Measurements from ENCODE around the gene PARP9.
"Not testable (repeated sequence)": the region's sequence is repeated elsewhere in the genome, so short reads cannot be mapped to it uniquely, and the experiment has no call there.

PARP9 gene

GRCh38 chr3:122572940-122573412 is 8.9 kb upstream of the PARP9 start:
- no peaks in the 10 kb centered on the region for H3K9me3 ChIP-seq (ENCODE audit: insufficient read depth, low read depth, low read length)
- peaks cover 9% of the 10 kb centered on the region for H3K4me1 ChIP-seq (ENCODE audit: insufficient read depth, low read length, poor library complexity, severe bottlenecking)
- H3K9me2 ChIP-seq (replicated peaks; ENCODE audit: low read depth, low read length): no peaks in the 10 kb centered on the region
- no peak overlapping the region for H2AFZ ChIP-seq (ENCODE audit: low read length)
- H3K27me3 ChIP-seq (ENCODE audit: insufficient read depth, low read length, poor library complexity, severe bottlenecking): no peaks in the 10 kb centered on the region
- H3K4me2 ChIP-seq (ENCODE audit: low read depth, low read length, poor library complexity, severe bottlenecking): peak overlapping the region; percentile 57
- H3K36me3 ChIP-seq (ENCODE audit: insufficient read depth, low read length): peaks cover 7% of the 10 kb centered on the region; the same call in 1 of the 2 replicates
- H3K79me2 ChIP-seq (ENCODE audit: insufficient read depth, low read length): no peaks in the 10 kb centered on the region
- H3K9ac ChIP-seq (ENCODE audit: low read depth, low read length, poor library complexity, severe bottlenecking): no peak overlapping the region
- H3K4me3 ChIP-seq (ENCODE audit: low read length, poor library complexity, severe bottlenecking): peak overlapping the region; percentile 22
- TF ChIP-seq CTCF (conservative IDR thresholded peaks at IDR 0.05; ENCODE audit: low read length): no peak
- TF ChIP-seq EZH2phosphoT487 (IDR thresholded peaks at IDR 0.05; ENCODE audit: borderline replicate concordance): no peak
- no peaks in the 10 kb centered on the region for H4K20me1 ChIP-seq (ENCODE audit: insufficient read depth, low read length, poor library complexity, severe bottlenecking)
- H3F3A ChIP-seq (ENCODE audit: low read depth): no peaks in the 10 kb centered on the region; the same call in 1 of the 2 replicates

GRCh38 chr3:122568755-122569154 is 4.7 kb upstream of the PARP9 start:
- H3F3A ChIP-seq (ENCODE audit: low read depth): no peaks in the 10 kb centered on the region; the same call in 1 of the 2 replicates
- H2AFZ ChIP-seq (ENCODE audit: low read length): no peak overlapping the region
- H3K79me2 ChIP-seq (ENCODE audit: insufficient read depth, low read length): peaks cover 24% of the 10 kb centered on the region
- TF ChIP-seq EZH2phosphoT487 (IDR thresholded peaks at IDR 0.05; ENCODE audit: borderline replicate concordance) (no peak), CTCF (conservative IDR thresholded peaks at IDR 0.05; ENCODE audit: low read length) (no peak)
- no peak overlapping the region for H3K4me3 ChIP-seq (ENCODE audit: low read length, poor library complexity, severe bottlenecking)
- no peaks in the 10 kb centered on the region for H3K27me3 ChIP-seq (ENCODE audit: insufficient read depth, low read length, poor library complexity, severe bottlenecking)
- no peaks in the 10 kb centered on the region for H4K20me1 ChIP-seq (ENCODE audit: insufficient read depth, low read length, poor library complexity, severe bottlenecking)
- H3K9me3 ChIP-seq (ENCODE audit: insufficient read depth, low read depth, low read length): no peaks in the 10 kb centered on the region
- H3K9me2 ChIP-seq (replicated peaks; ENCODE audit: low read depth, low read length): no peaks in the 10 kb centered on the region
- H3K4me1 ChIP-seq (ENCODE audit: insufficient read depth, low read length, poor library complexity, severe bottlenecking): peaks cover 34% of the 10 kb centered on the region
- peaks cover 7% of the 10 kb centered on the region; the same call in 1 of the 2 replicates for H3K36me3 ChIP-seq (ENCODE audit: insufficient read depth, low read length)
- H3K9ac ChIP-seq (ENCODE audit: low read depth, low read length, poor library complexity, severe bottlenecking): no peak overlapping the region
- no peak overlapping the region for H3K4me2 ChIP-seq (ENCODE audit: low read depth, low read length, poor library complexity, severe bottlenecking)

GRCh38 chr3:122568131-122568530 is 4.0 kb upstream of the PARP9 start:
- H3K9me2 ChIP-seq (replicated peaks; ENCODE audit: low read depth, low read length); H3K36me3 ChIP-seq (ENCODE audit: insufficient read depth, low read length); H3F3A ChIP-seq (ENCODE audit: low read depth); H3K4me3 ChIP-seq (ENCODE audit: low read length, poor library complexity, severe bottlenecking); H3K9me3 ChIP-seq (ENCODE audit: insufficient read depth, low read depth, low read length); H3K4me2 ChIP-seq (ENCODE audit: low read depth, low read length, poor library complexity, severe bottlenecking); H4K20me1 ChIP-seq (ENCODE audit: insufficient read depth, low read length, poor library complexity, severe bottlenecking); H3K9ac ChIP-seq (ENCODE audit: low read depth, low read length, poor library complexity, severe bottlenecking); H2AFZ ChIP-seq (ENCODE audit: low read length); H3K27me3 ChIP-seq (ENCODE audit: insufficient read depth, low read length, poor library complexity, severe bottlenecking): not testable (repeated sequence)
- peaks cover 27% of the 10 kb centered on the region for H3K79me2 ChIP-seq (ENCODE audit: insufficient read depth, low read length)
- peaks cover 34% of the 10 kb centered on the region for H3K4me1 ChIP-seq (ENCODE audit: insufficient read depth, low read length, poor library complexity, severe bottlenecking)

GRCh38 chr3:122563717-122564025 is 429 bp downstream of the PARP9 start:
- H3K36me3 ChIP-seq (ENCODE audit: insufficient read depth, low read length): no peaks in the 10 kb centered on the region
- H3K9me2 ChIP-seq (replicated peaks; ENCODE audit: low read depth, low read length): no peaks in the 10 kb centered on the region
- H2AFZ ChIP-seq (ENCODE audit: low read length): peak overlapping the region; percentile 82
- TF ChIP-seq EZH2phosphoT487 (IDR thresholded peaks at IDR 0.05; ENCODE audit: borderline replicate concordance) (no peak), CTCF (conservative IDR thresholded peaks at IDR 0.05; ENCODE audit: low read length) (no peak)
- peaks cover 38% of the 10 kb centered on the region for H3K4me1 ChIP-seq (ENCODE audit: insufficient read depth, low read length, poor library complexity, severe bottlenecking)
- H3F3A ChIP-seq (ENCODE audit: low read depth): no peaks in the 10 kb centered on the region
- H3K4me3 ChIP-seq (ENCODE audit: low read length, poor library complexity, severe bottlenecking): peak overlapping the region; percentile 84
- H3K9me3 ChIP-seq (ENCODE audit: insufficient read depth, low read depth, low read length): no peaks in the 10 kb centered on the region
- no peaks in the 10 kb centered on the region for H4K20me1 ChIP-seq (ENCODE audit: insufficient read depth, low read length, poor library complexity, severe bottlenecking)
- peaks cover 27% of the 10 kb centered on the region for H3K79me2 ChIP-seq (ENCODE audit: insufficient read depth, low read length)
- H3K9ac ChIP-seq (ENCODE audit: low read depth, low read length, poor library complexity, severe bottlenecking): peak overlapping the region; percentile 86
- H3K27me3 ChIP-seq (ENCODE audit: insufficient read depth, low read length, poor library complexity, severe bottlenecking): no peaks in the 10 kb centered on the region
- H3K4me2 ChIP-seq (ENCODE audit: low read depth, low read length, poor library complexity, severe bottlenecking): peak overlapping the region; percentile 78

All from Loucy (cell line).